SJCRH30 (cell line): ENCODE measurements around the gene GNA12. TPM values are rescaled to one million over a fixed set of nuclear protein-coding genes. Genes with fewer than 3 reads are reported as not detected.
A peak's percentile ranks its signal among the peaks of the same experiment; 100 is the strongest.
"Not testable (repeated sequence)": the region's sequence is repeated elsewhere in the genome, so short reads cannot be mapped to it uniquely, and the experiment has no call there.

ENCODE experiments used
- DNase-seq, 2 experiments: peaks; one replicate each; pipeline ENCODE4 v3.0.0-alpha.2; 2015 to 2020
- H3K27ac ChIP-seq: fragments of 250-450 bp; sonication (Bioruptor Pico); 2 replicates; pipeline ENCODE4 v1.5.1; 2020; ENCODE audit warnings: mild to moderate bottlenecking, moderate library complexity
- H3K27me3 ChIP-seq: fragments of 250-450 bp; sonication (Bioruptor Pico); 2 replicates; pipeline ENCODE4 v1.5.1; 2020; ENCODE audit warnings: mild to moderate bottlenecking, moderate library complexity
- H3K36me3 ChIP-seq: fragments of 250-450 bp; sonication (Bioruptor Pico); 2 replicates; pipeline ENCODE4 v1.5.1; 2020; ENCODE audit warnings: mild to moderate bottlenecking, moderate library complexity
- H3K4me1 ChIP-seq: fragments of 250-450 bp; sonication (Bioruptor Pico); 2 replicates; pipeline ENCODE4 v1.5.1; 2020; ENCODE audit warnings: mild to moderate bottlenecking, moderate library complexity
- H3K4me3 ChIP-seq: fragments of 250-450 bp; sonication (Bioruptor Pico); 2 replicates; pipeline ENCODE4 v1.5.1; 2020; ENCODE audit warnings: mild to moderate bottlenecking, moderate library complexity
- H3K9me3 ChIP-seq: fragments of 250-450 bp; sonication (Bioruptor Pico); replicated peaks from 2 replicates; pipeline ENCODE4 v1.5.1; 2020; ENCODE audit warnings: mild to moderate bottlenecking, moderate library complexity
- total RNA-seq: library from RNA; depleted of rRNA; stranded (reverse); fragments of >200 nt; shearing (Covaris generic); gene quantifications from 2 replicates; pipeline ENCODE4 v1.2.3, GENCODE V29; 2014

The GNA12 gene
- total RNA-seq, 1 experiment from 2014 or later: 19.3 TPM

DNA sequence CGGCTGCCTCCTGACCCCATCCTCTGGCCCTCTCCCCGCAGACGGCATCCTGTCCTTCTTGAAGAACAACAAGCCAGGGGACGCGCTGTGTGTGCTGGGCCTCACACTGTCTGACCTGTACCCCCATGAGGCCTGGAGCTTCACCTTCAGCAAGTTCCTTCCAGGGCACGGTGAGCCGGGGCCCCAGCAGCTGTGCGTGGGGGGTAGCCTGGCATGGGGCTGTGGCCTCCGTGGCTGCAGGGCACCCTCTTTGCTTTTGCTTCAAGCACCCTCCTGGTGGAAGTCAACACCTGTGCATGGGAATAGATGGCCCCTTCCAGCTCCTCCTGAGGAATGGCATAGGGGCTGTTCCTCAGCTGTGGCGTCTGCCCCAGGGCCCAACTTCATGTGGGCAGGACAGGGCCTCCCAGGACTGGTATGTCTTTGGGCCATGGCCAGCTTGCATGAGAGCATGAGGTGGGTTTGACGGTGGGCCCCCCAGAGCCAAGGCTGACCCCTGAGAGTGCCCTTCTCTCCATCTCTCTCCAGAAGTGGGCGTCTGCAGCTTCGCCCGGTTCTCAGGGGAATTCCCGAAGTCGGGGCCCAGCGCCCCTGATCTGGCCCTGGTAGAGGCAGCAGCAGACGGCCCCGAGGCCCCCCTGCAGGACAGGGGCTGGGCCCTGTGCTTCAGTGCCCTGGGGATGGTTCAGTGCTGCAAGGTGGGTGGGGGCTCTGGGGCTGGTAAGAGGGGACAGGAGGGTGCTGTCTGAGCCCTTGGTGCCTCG lies 135.4 kb downstream of the GNA12 start:
- no peaks in the 10 kb centered on the region for H3K9me3 ChIP-seq
- no peaks in the 10 kb centered on the region for H3K36me3 ChIP-seq
- no peak for DNase-seq
- no peak overlapping the region for H3K4me3 ChIP-seq
- no peaks in the 10 kb centered on the region for H3K27me3 ChIP-seq
- H3K27ac ChIP-seq: no peak overlapping the region
- H3K4me1 ChIP-seq: peaks cover 36% of the 10 kb centered on the region

DNA sequence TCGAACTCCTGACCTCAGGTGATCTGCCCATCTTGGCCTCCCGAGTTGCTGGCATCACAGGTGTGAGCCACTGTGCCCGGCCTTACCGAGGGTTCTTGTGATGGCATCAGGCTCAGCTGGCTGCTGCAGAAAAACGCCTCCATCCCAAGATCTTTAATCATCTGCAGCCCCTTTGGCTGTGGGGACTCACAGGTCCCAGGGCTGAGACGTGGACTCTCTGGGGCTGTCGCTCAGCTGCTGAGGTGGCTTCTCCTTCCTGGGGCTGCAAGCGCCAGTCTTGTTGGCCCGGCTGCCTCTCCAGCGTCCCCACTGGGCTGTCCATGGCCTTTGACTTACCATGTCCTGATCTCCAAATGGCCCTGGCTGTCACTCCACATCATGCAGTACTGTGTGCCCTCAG lies 136.1 kb downstream of the GNA12 start:
- Histone ChIP-seq H3K36me3 (no peaks in the 10 kb centered on the region), H3K27me3 (peaks cover under 1% of the 10 kb centered on the region), H3K4me3 (no peak overlapping the region), H3K9me3 (no peaks in the 10 kb centered on the region), H3K4me1 (peaks cover 30% of the 10 kb centered on the region), H3K27ac (no peak overlapping the region)
- no peak for DNase-seq

DNA sequence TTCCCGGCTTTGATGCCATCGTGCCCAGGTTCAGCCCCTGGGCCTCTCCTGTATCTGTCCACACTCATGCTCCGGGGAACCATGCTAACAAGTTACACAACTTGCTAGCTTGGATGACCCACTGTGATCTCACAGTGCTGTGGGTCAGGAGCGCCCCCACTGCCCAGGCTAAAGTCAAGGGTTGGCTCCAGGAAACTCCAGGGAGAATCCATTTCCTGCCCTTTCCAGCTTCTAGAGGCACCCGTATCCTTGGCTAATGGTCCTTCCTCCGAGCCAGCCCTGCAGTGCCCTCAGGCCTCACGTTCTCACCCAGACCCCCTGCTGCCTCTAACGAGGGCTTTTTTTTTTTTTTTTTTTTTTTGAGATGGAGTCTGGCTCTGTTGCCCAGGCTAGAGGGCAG lies 136.6 kb downstream of the GNA12 start:
- Histone ChIP-seq H3K4me3 (no peak overlapping the region), H3K9me3 (no peaks in the 10 kb centered on the region), H3K4me1 (peaks cover 30% of the 10 kb centered on the region), H3K36me3 (no peaks in the 10 kb centered on the region), H3K27ac (peak overlapping the region; percentile 53), H3K27me3 (peaks cover 6% of the 10 kb centered on the region)
- no peak for DNase-seq

DNA sequence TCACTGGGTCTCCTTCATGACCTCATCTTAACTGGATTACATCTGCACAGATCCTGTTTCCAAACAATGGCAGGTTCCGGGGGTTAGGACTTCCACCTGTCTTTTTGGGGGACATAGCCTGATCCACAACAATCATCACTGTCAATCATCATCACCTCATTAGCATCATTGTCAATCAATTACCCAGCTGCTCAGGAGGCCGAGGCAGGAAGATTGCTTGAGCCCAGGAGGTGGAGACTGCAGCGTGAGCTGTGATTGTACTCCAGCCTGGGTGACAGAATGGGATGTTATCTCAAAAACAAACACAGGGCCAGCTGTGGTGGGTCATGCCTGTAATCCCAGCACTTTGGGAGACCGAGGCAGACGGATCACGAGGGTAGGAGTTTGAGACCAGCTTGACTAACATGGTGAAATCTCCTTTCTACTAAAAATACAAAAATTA lies 137.4 kb downstream of the GNA12 start:
- Histone ChIP-seq H3K4me3 (no peak overlapping the region), H3K36me3 (no peaks in the 10 kb centered on the region), H3K4me1 (peaks cover 30% of the 10 kb centered on the region), H3K9me3 (no peaks in the 10 kb centered on the region), H3K27me3 (peaks cover 12% of the 10 kb centered on the region), H3K27ac (peak overlapping the region; percentile 53)
- peak; percentile 79 to 90 for DNase-seq

DNA sequence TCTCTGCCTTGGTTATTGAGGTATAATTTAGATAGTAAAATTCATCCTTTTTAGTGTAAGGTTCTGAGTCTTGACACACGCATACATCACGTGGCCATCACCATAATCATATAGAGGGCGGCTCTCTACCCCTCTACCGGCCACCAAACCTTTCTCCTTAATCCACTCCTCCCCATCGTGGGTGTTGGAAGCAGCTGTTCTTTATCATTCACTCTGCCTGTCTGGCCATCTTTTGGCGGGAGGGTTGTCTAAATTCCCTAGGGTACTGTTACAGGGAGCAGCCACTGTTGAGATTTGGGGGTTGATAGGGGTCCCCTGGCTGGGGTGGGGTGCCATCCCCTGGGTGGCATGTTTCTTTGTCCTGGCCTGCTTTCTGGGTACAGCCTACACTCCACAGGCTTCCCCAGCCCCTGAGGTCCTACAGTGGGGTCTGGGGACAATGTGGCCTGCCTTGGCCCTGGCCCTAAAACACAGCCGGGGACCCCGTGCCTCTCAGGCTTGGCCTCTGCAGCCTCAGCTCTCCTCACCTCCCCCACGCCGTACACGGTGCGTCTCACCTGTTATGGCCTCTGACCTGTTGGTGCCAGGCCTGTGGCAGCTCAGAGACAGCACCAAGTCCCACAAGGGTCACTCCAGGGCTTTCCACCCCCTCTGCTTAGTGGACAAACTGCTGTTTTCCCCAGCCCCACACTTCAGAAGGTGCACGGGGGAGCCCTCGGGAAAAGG lies 138.6 kb downstream of the GNA12 start:
- peak; percentile 72 to 83 for DNase-seq
- Histone ChIP-seq H3K4me3 (no peak overlapping the region), H3K36me3 (no peaks in the 10 kb centered on the region)

DNA sequence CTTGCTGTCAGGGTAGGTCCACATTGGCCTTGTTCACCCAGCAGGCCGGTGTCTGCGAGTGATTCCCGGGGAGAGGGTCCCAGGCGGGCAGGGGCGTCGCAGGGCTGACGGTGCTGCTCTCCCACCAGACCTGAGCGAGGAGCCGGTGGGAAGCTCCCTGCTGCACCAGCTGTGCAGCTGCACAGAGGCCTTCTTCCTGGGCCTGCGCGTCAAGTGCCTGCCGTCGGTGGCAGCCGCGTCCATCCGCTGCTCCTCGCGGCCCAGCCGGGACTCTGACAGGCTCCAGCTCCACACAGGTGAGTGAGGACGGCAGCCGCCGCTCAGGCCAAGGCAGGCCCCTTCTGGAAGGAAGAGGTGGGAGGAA lies 141.5 kb downstream of the GNA12 start:
- no peak overlapping the region for H3K27ac ChIP-seq
- H3K36me3 ChIP-seq: no peaks in the 10 kb centered on the region
- H3K4me3 ChIP-seq: no peak overlapping the region
- DNase-seq: no peak
- peaks cover 29% of the 10 kb centered on the region for H3K27me3 ChIP-seq
- H3K9me3 ChIP-seq: no peaks in the 10 kb centered on the region
- H3K4me1 ChIP-seq: peaks cover 36% of the 10 kb centered on the region

More for the DNA sequence above, 138.6 kb downstream of the GNA12 start:
- Histone ChIP-seq H3K9me3 (no peaks in the 10 kb centered on the region), H3K27me3 (peaks cover 15% of the 10 kb centered on the region), H3K4me1 (peaks cover 30% of the 10 kb centered on the region), H3K27ac (peak overlapping the region; percentile 53)

DNA sequence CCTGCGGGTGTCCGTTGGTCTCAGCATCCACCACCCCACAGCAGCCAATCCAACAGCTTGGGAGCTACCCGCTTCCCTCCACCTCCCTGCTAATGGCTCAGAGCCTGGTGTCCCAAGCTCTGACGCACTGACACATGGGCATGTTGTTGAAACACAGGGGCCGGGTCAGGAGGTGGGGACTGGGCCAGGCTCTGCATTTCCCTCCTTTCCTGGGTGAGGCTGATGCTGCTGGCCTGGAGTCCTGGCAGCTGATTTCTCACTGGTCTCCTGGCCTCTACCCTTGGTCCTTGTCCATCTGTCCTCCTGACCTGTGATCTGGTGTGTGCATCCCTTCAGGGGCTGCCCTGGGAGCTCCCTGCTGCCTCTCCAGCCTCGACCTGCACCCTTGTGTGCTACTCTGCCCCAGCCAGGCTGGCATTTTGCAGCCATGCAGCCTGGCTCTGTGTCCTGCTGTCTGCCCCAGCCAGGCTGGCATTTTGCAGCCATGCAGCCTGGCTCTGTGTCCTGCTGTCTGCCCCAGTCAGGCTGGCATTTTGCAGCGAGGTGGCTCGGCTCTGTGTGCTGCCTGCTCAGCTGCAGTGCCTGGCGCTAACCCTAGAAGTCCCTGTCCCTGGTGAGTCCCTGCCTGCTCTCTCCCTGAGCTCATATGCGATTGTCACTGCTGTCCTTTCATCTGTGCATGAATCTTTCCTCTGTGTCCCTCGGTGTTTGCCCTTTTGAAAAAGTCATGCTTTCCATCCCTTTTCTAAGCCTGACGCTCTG lies 142.1 kb downstream of the GNA12 start:
- DNase-seq: no peak
- Histone ChIP-seq H3K27ac (no peak overlapping the region), H3K4me1 (peaks cover 31% of the 10 kb centered on the region), H3K27me3 (peaks cover 29% of the 10 kb centered on the region), H3K36me3 (no peaks in the 10 kb centered on the region), H3K4me3 (no peak overlapping the region), H3K9me3 (no peaks in the 10 kb centered on the region)

DNA sequence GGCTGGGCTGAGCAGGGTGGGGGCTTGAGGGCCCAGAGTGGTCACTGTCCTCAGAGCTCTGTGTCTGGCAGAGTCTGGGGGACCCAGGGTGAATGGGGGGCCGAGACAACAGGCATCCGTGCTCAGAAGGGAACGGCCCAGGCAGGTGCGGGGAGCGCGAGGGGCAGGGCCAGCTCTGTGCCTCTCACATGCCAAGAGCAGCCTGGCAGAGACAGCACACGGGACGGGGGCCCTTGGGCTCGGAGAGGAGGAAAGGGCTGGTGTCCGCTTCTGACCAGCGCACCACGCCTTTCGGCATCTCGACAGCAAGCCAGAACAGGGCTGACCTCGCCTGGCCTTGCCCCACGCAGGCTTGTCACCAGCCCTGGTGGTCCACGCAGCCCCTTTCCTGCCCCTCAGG lies 142.7 kb downstream of the GNA12 start:
- Histone ChIP-seq H3K27ac (no peak overlapping the region), H3K9me3 (no peaks in the 10 kb centered on the region)

DNA sequence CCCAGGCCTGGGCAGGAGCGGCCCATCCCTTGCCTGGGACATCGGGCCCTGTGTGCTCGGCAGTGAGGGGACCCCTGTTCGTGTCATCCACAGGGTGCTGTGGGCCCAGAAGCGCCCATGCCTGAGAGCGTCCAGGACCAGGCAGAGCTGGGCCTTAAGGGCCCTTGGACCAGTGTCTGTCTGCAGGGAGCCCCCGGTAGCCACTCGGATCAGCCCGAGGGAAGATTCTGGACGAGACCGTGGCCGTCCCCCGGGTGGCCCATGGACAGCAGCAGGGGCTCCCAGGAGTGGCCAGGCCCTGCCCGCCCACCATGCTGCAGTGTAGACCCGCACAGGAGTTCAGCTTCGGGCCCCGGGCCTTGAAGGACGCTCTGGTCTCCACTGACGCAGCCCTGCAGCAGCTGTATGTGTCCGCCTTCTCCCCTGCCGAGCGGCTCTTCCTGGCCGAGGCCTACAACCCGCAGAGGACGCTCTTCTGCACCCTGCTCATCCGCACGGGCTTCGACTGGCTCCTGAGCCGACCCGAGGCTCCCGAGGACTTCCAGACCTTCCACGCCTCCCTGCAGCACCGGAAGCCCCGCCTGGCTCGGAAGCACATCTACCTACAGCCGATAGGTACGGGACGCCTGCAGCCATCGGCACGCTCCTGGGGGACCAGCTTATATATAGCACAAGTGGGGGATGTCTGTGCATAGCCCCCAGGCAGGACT lies 143.8 kb downstream of the GNA12 start:
- no peaks in the 10 kb centered on the region for H3K9me3 ChIP-seq
- DNase-seq: no peak
- H3K4me1 ChIP-seq: peaks cover 13% of the 10 kb centered on the region
- no peak overlapping the region for H3K4me3 ChIP-seq
- H3K27me3 ChIP-seq: peaks cover 32% of the 10 kb centered on the region
- no peak overlapping the region for H3K27ac ChIP-seq
- no peaks in the 10 kb centered on the region for H3K36me3 ChIP-seq

More for the DNA sequence above, 142.7 kb downstream of the GNA12 start:
- DNase-seq: no peak
- Histone ChIP-seq H3K4me3 (no peak overlapping the region), H3K36me3 (no peaks in the 10 kb centered on the region), H3K4me1 (peaks cover 25% of the 10 kb centered on the region), H3K27me3 (peaks cover 32% of the 10 kb centered on the region)

DNA sequence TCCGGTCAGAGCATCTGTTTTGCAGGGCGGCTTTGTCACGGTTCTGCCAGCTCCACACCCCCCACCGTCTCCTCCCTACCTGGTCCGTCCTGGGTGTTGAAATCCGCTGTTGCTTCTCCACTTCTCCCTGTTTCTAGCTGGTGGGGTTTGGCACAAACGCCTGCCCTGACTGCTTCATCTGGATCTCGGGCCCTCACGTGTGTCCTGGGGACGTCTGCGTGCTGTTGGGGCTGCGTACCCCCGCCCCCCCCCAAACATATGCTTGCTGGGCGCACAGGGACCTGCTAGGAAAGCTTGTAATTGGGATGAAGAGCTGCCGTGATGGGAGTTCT lies 144.9 kb downstream of the GNA12 start:
- Histone ChIP-seq H3K4me3 (no peak overlapping the region), H3K27me3 (peaks cover 32% of the 10 kb centered on the region), H3K36me3 (no peaks in the 10 kb centered on the region), H3K4me1 (peaks cover 7% of the 10 kb centered on the region), H3K9me3 (no peaks in the 10 kb centered on the region), H3K27ac (no peak overlapping the region)
- no peak for DNase-seq

DNA sequence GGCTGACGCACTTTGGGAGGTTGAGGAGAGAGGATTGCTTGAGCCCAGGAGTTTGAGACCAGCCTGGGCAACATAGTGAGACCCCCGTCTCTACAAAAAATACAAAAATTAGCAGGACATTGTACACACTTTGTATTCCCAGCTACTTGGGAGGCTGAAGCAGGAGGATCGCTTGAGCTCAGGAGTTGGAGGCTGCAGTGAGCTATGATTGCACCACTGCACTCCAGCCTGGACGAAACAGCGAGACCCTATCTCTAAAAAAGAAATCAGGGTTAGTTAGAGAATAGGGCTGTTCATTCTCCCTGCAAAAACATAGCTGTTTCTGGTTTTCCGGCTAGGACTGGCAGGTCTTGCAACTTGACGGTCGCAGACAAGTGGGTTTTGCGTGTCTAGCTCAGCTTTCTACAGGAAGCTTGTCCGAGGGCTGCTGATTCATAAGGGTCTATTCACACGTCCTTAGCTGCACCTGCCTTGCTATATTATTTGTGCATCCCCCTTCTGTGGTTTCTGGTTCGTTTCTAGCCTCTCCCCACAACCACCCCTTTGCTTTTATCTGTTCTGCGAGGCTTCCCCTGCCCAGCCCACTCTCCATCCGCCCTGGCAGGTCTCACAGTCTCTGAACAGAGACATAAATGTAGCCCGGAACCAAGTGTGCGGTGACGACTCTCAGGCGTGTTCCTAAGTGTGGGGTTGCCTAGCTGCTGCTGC lies 145.4 kb downstream of the GNA12 start:
- DNase-seq: peak in 1 of 2 experiments; percentile 59
- no peaks in the 10 kb centered on the region for H3K36me3 ChIP-seq
- peaks cover 32% of the 10 kb centered on the region for H3K27me3 ChIP-seq
- no peak overlapping the region for H3K4me3 ChIP-seq
- H3K9me3 ChIP-seq: no peaks in the 10 kb centered on the region
- H3K4me1 ChIP-seq: peaks cover 7% of the 10 kb centered on the region
- no peak overlapping the region for H3K27ac ChIP-seq

DNA sequence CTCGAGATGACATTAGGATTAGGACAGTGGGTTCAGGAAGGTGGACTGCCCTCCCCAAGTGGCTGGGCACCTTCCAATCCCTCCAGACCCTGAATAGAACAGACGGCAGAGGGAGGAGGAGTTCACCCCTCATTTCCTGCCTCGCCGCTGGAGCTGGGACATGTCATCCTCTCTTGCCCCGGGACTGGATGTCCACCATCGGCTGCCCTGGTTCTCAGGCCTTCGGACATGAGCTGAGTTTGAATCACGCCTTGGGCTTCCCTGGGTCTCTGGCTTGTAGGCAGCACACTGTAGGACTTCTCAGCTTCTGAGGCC lies 150.0 kb downstream of the GNA12 start:
- H3K27me3 ChIP-seq: peaks cover 12% of the 10 kb centered on the region; the same call in 1 of the 2 replicates
- H3K4me1 ChIP-seq: peaks cover 29% of the 10 kb centered on the region
- not testable (repeated sequence) for H3K4me3 ChIP-seq, H3K27ac ChIP-seq, H3K36me3 ChIP-seq, H3K9me3 ChIP-seq, DNase-seq

DNA sequence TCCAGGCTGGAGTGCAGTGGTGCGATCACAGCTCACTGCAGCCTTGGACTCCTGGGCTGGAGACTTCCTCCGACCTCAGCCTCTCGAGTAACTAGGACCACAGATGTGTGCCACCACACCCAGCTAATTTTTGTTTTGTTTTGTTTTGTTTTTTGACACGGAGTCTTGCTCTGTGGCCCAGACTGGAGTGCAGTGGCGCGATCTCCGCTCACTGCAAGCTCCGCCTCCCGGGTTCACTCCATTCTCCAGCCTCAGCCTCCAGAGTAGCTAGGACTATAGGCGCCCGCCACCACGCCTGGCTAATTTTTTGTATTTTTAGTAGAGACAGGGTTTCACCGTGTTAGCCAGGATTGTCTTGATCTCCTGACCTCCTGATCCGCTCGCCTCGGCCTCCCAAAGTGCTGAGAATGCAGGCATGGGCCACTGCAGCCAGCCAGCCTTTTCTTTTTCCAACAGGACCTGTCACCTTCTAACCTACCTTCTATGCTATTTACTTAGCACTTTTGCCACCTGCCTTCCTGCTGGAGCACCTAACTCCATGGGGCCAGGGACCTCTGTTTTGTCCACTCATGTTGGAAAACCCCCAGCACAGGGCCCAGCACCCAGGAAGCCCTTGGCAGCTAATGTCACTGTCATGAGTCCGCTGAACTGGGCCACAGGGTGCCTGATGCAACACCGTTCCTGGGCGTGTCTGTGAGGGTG lies 150.5 kb downstream of the GNA12 start:
- peaks cover 30% of the 10 kb centered on the region for H3K4me1 ChIP-seq
- not testable (repeated sequence) for H3K9me3 ChIP-seq, DNase-seq

DNA sequence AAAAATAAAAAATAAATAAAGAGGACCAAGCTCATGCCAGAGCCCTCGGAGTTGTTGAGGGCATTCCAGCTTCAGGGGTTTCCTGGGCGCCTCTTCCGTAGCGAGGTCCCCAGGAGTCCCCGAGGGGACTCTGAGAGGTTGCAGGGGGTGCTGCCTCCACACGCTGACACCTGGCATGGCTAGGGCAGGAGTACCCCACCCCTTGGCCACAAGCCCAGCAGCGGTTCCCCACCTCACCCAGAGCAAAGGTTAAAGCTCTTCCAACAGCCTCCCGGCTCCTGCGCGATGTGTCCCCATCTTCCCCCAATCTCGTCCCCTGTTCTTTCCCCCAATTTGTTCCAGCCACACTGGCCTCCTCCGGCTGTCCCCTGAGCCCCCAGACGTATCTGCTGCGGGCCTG lies 151.6 kb downstream of the GNA12 start:
- DNase-seq: no peak
- no peak overlapping the region for H3K4me3 ChIP-seq
- H3K27ac ChIP-seq: no peak overlapping the region
- H3K9me3 ChIP-seq: no peaks in the 10 kb centered on the region
- H3K36me3 ChIP-seq: no peaks in the 10 kb centered on the region
- peaks cover 35% of the 10 kb centered on the region for H3K4me1 ChIP-seq
- H3K27me3 ChIP-seq: 0 out of 2 replicates have a peak, but pooled peaks cover 3% of the 10 kb centered on the region

More for the DNA sequence above, 150.5 kb downstream of the GNA12 start:
- not testable (repeated sequence) for H3K27ac ChIP-seq, H3K4me3 ChIP-seq, H3K36me3 ChIP-seq, H3K27me3 ChIP-seq
